HPDE6-E6E7 (cell line): ENCODE data around the gene TUBB.
A peak's percentile ranks its signal among the peaks of the same experiment; 100 is the strongest.
"Not testable (repeated sequence)": the region's sequence is repeated elsewhere in the genome, so short reads cannot be mapped to it uniquely, and the experiment has no call there.

Source experiments
- DNase-seq: peaks from one replicate; pipeline ENCODE4 v3.0.0; 2011; ENCODE audit warnings: missing footprints; ENCODE audit errors: extremely low spot score

TUBB gene

DNA sequence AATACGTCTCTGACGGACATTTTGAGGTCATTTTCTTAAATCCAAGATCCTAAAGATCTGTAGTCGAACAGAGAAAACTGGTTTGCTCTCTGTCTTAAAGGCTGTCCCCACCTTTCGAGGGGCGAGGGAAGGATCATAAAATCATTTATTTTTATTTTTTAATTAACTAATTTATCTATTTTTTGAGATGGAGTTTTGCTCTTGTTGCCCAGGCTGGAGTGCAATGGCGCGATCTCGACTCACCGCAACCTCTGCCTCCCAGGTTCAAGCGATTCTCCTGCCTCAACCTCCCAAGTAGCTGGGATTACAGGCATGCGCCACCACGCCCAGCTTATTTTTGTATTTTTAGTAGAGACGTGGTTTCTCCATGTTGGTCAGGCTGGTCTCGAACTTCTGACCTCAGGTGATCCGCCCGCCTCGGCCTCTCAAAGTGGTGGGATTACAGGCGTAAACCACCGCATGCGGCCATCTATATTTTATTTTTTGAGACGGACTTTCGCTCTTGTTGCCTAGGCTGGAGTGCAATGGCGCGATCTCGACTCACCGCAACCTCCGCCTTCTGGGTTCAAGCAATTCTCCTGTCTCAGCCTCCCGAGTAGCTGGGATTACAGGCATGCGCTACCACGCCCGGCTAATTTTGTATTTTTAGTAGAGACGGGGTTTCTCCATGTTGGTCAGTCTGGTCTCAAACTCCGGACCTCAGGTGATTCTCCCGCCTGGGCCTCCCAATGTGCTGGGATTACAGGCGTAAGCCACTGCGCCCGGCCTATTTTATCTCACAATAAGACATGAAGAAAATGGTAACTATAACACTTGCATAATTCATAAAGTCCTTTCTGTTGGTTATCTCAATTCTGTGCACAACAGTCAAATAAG, 2.1 kb upstream of the TUBB start:
- not testable (repeated sequence) for DNase-seq

DNA sequence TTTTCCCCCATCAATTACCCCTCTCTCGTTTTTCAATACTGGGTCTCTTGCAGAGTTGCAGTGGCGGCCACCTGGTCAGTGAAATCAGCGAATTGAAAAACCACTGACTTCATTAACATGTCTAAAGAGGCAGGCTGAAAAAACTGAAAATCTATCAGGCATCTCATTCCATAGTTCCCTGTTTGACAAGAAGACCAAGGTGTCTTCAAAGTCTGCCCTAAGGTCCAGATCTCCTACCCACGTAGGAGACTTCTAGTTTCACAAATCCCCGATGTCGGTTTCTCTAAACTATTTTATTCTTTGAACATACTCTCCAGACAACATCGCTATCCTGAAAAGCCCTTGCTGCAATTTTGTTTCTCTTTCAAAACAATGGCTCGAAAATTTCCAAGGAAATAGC, 796 bp upstream of the TUBB start:
- no peak for DNase-seq

DNA sequence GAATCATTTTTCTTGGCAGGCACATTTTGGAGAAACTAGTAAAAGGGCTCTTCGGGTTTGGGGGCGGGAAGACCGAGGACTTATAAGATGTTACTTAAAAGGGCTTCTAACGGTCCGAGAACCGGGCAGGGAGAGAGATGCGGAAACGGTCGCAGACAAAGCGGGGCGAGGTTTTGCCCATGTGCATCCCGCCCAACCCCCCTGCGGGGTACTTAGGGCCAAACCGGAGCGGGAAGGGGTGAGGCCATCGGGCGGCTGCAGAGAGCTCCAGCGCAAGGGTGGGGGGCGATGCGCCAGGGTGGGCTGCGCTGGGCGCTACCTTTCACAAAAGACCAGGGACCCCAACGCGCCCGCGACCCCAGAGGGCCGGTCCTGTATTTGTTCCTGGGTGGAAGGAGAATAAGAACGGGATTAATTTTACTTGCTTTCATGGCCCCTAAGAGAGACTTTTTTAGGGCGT, 616 bp downstream of the TUBB start:
- DNase-seq = no peak

DNA sequence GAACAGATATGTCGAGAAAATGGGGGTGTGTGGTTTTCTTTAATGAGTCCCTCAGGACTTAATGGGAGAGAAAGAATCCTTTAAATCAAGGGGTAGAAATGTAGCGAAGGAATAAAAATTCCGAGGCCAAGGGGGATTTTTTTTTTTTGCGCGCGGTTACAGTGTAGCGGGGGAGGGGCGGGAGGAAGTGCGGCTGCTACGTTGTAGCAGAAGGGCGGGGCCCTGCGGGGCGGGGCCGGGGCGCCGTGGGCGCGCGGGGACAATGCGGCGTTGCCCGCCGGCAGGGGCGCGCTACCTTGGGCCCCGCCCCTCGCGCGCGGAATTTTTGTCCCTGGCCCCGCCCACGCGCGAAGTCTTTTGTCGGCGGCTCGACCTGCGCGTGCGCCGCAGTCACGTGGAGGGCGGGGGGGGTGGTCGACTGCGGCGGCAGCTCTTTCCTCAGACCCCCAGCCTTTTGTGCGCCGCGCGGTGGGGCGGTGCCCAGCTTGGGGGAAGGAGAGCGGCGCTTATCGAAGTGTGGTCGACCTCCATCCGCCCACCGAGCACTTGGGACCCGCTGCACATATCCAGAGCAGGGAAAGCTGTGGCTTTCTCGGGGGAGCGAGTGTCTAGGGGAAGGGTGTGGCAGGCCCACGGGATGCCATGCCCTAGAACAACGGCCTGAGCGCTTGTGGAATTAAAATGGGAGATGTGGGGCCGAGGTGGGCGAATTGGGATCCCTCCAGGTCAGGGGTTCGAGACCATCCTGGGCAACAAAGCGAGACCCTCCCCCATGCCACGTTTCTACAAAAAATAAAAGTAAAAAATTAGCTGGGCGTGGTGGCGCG, 1.3 kb downstream of the TUBB start:
- DNase-seq = no peak

DNA sequence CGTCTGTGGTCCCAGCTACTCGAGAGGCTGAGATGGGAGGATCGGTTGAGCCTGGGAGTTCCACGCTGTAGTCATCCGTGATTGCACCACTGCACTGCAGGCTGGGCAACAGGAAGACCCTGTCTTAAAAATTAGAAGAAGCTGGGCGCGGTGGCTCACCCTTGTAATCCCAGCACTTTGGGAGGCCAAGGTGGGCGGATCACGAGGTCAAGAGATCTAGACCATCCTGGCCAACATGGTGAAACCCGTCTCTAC, 1.8 kb downstream of the TUBB start:
- not testable (repeated sequence) for DNase-seq

DNA sequence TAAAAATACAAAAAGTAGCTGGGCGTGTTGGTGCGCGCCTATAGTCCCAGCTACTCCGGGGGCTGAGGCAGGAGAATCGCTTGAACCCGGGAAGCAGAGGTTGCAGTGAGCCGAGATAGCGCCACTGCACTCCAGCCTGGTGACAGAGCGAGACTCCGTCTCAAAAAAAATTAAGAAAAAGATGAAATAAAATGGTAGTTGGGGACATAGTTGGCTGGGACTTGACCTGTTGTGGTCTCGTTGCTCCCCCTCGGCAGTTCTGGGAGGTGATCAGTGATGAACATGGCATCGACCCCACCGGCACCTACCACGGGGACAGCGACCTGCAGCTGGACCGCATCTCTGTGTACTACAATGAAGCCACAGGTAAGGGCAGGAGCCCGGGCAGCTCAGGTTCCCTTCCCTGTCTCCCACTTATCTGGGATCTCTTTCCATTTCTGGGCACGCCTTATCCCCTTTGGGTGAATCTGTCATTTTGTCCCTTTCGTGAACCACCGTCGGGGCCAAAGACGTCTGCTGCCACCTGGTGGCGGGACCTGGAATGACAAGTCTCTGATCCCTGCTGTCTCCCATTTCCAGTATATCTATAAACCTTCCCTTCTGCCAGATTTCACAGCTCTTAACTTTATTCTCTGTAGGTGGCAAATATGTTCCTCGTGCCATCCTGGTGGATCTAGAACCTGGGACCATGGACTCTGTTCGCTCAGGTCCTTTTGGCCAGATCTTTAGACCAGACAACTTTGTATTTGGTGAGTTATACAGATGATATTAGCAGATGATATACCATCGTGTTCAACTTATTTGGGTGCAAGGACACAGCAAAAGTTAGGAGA, 2.3 kb downstream of the TUBB start:
- DNase-seq = no peak

DNA sequence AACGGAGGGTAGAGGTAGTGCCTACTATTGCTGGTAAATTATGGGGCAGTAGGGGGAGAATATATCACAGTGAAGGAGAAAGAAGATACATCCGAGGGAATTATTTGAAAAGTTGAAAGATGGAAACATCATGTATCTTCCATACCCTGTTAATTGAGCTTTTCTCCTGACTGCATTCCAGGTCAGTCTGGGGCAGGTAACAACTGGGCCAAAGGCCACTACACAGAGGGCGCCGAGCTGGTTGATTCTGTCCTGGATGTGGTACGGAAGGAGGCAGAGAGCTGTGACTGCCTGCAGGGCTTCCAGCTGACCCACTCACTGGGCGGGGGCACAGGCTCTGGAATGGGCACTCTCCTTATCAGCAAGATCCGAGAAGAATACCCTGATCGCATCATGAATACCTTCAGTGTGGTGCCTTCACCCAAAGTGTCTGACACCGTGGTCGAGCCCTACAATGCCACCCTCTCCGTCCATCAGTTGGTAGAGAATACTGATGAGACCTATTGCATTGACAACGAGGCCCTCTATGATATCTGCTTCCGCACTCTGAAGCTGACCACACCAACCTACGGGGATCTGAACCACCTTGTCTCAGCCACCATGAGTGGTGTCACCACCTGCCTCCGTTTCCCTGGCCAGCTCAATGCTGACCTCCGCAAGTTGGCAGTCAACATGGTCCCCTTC, 3.1 kb downstream of the TUBB start:
- not testable (repeated sequence) for DNase-seq

DNA sequence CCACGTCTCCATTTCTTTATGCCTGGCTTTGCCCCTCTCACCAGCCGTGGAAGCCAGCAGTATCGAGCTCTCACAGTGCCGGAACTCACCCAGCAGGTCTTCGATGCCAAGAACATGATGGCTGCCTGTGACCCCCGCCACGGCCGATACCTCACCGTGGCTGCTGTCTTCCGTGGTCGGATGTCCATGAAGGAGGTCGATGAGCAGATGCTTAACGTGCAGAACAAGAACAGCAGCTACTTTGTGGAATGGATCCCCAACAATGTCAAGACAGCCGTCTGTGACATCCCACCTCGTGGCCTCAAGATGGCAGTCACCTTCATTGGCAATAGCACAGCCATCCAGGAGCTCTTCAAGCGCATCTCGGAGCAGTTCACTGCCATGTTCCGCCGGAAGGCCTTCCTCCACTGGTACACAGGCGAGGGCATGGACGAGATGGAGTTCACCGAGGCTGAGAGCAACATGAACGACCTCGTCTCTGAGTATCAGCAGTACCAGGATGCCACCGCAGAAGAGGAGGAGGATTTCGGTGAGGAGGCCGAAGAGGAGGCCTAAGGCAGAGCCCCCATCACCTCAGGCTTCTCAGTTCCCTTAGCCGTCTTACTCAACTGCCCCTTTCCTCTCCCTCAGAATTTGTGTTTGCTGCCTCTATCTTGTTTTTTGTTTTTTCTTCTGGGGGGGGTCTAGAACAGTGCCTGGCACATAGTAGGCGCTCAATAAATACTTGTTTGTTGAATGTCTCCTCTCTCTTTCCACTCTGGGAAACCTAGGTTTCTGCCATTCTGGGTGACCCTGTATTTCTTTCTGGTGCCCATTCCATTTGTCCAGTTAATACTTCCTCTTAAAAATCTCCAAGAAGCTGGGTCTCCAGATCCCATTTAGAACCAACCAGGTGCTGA, 3.9 kb downstream of the TUBB start:
- not testable (repeated sequence) for DNase-seq

DNA sequence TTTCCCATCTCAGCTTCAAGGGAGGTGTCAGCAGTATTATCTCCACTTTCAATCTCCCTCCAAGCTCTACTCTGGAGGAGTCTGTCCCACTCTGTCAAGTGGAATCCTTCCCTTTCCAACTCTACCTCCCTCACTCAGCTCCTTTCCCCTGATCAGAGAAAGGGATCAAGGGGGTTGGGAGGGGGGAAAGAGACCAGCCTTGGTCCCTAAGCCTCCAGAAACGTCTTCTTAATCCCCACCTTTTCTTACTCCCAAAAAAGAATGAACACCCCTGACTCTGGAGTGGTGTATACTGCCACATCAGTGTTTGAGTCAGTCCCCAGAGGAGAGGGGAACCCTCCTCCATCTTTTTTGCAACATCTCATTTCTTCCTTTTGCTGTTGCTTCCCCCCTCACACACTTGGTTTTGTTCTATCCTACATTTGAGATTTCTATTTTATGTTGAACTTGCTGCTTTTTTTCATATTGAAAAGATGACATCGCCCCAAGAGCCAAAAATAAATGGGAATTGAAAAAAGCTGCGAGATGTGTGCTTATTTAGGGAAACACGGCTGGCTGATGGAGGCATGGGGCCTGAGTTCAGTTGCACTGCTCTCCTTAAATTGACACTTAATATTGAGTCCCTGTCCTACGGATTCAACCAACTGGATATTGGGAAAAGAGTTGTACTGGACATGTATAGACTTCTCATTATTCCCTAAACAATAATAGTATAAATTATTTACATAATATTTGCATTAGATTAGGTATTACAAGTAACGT, 4.9 kb downstream of the TUBB start:
- DNase-seq = no peak

DNA sequence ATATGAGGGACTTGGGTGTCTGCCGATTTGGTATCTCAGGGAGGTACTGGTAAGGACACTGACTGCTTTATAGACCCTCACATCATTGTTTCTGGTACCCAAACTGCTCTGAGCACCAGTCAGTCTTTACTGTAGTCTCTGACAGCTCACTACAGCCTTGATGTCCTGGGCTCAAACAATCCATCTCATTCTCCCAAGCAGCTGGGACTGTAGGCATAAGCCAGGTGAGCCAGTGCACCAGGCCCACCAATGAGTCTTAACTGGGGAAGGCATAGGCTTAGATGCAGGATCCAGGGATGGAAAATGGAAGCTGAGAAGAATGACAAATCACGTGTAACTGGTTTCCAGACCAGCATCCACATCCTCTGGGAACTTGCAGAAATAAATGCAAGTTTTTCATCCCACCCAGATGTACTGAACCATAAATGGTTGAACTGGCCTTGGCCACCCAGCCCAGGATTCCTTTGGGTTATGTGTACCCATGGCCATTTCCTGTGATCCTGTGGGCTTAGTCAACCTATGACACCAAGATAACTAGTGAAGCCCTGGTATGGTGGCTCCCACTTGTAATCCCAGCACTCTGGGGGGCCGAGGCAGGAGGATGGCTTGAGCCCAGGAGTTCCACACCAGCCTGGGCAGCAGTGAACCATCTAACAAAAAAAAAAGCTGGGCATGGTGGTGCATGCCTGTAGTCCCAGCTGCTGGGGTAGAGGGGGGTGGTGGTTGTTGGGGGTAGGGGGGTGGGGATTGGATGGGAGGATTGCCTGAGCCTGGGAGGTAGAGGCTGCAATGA, 5.8 kb downstream of the TUBB start:
- DNase-seq = no peak

DNA sequence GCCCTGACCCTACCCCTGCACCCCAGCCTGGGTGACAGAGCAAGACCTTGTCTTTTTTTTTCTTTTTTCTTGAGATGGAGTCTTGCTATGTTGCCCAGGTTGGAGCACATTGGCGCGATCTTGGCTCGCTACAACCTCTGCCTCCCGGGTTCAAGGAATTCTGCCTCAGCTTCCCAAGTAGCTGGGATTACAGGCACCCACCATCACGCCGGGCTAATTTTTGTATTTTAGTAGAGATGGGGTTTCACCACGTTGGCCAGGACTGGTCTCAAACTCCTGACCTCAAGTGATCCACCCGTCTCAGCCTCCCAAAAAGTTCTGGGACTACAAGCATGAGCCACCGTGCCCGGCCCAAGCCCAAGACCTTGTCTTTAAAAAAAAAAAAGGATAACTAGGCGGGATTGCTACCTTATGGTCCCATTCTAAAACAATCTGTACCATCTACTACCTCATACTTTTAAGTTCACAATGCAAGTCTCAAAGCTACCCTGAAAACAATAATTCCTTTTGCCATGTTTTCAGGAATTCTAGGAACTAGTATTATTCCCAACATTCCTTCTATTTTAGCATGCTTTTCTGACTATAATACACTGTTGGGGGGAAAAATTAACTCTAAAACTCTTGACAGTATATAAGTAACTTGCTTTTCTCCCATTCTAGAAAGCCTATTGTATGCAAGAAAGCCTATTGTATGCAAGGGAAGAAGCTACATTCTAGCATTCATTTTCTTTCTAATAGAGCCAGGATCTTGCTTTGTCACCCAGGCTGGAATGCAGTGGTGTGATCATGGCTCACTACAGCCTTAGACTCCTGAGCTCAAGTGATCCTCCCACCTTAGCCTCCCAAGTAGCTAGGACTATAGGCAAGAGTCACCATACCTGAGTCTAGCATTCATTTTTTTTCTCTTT, 6.6 kb downstream of the TUBB start:
- no peak for DNase-seq

DNA sequence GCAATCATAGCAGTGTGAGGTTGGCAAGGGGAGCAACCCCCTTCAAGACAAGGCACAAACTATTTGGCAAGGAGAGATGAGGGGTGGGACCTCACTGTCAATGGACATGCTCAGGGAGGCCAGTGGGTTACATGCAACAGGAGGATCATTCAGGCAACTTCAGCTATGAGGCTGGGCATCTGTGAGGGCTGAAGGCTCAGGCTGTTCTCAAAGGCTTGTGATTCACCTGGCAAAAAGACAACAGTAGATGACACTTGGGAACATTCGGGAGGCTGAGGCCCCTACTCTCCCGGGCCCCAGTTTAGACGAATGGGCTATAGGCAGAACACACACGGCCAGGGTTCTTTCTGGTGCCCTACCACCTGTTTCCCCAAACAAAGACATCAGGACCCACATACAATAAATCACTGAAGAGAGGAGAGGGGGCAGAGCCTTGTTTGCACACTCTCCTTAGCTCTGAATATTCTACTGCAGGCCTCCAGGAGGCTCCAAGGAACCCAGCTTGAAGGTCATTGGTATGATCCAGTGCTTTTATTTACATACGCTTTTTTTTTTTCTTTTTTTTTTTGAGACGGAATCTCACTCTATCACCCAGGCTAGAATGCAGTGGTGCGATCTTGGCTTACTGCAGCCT, 7.9 kb downstream of the TUBB start:
- no peak for DNase-seq

DNA sequence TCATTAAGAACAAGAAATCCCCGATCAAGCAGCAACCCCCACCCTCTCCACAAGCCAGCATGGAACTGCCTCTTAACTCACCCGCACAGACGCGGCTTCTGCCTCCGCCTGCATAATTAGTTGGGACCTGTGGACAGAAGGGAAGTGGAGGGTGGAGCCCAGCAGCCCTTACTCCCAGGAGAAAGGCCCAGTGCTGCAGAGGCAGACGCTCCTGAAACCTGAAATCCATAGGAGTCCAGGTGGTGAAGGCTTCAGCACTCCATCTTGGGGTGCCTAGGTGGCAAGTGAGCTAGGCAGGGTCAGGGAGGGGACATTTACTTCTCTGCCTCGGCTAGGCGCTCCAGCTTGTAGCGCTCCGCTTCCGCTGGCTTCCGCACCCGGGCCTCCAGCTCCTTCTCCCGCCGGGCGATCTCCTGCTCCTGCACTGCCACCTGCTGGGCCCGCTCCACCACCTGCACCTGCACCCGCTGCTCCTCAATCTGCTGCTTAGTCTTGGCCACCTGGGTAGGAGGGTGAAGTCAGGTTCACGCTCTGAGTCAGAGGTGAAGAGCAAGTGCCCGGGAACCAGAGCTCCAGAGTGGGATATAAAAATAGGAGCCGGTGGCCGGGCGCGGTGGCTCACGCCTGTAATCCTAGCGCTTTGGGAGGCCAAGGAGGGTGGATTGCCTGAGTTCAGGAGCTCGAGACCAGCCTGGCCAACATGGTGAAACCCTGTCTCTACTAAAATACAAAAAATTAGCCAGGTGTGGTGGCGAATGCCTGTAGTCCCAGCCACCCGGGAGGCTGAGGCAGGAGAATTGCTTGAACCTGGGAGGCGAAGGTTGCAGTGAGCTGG, 10.7 kb downstream of the TUBB start:
- DNase-seq = peak; percentile 93

DNA sequence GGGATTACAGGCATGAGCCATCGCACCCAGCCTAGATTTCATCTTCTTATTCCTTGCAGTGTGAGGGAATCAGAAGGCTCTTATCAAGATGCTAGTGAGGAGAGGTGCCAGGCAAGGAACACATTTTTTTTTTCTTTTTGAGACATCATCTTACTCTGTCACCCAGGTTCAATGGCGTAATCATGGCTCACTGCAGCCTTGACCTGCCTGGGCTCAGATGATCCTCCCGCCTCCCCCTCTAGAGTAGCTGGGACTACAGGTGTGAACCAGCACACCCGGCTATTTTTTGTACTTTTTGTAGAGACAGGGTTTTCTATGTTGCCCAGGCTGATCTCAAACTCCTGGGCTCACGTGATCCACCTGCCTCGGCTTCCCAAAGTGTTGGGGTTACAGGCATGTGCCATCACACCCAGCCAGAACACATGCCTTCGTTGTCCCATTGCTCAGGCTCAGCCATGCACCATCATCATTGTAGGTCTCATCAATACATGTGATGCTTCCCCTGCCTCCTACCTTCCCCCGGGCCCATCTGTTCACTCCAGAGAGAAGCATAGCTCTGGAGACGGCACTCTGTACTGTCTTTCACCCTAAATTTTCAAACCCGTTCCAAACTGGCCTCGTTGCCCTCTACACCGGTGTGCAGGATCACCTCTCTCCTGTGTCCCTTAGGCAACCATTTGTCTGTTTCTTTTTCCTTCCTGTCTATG, 12.2 kb downstream of the TUBB start:
- DNase-seq = no peak

DNA sequence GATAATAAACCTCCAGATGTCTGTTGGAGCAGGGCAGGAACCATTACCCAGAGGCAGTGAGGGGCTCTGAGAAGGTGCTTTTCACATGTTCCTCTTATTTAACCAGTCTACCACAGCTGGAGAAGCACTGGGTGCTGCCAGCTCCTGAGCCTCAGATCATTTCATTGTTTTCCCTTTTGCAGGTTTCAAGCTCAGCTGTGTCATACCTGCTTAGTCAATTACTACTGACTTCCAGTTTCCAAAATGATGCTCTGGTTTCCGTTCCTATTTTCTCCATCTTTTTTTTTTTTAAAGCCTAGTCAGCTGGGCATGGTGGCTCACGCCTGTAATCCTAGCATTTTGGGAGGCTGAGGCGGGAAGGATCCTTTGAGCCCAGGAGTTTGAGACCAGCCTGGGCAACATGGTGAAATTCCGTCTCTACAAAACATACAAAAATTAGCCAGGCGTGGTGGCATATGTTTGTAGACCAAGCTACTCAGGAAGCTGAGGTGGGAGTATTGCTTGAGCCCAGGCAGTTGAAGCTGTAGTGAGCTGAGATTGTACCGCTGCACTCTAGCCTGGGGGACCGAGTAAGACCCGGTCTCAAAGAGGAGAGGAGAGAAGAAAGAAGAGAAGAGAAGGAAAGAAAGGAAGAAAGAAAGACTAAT, 15.6 kb downstream of the TUBB start:
- no peak for DNase-seq
